HG03342 (cell line): ENCODE data around the gene DNAH8.
"Not testable (repeated sequence)": the region's sequence is repeated elsewhere in the genome, so short reads cannot be mapped to it uniquely, and the experiment has no call there.

Experiments used
- ATAC-seq: cut with Tn5 transposase; IDR thresholded peaks from one replicate; pipeline ENCODE4 v1.9.1; 2021; ENCODE audit warnings: mild to moderate bottlenecking, moderate library complexity; ENCODE audit not compliant: unreplicated experiment

The DNAH8 gene

DNA sequence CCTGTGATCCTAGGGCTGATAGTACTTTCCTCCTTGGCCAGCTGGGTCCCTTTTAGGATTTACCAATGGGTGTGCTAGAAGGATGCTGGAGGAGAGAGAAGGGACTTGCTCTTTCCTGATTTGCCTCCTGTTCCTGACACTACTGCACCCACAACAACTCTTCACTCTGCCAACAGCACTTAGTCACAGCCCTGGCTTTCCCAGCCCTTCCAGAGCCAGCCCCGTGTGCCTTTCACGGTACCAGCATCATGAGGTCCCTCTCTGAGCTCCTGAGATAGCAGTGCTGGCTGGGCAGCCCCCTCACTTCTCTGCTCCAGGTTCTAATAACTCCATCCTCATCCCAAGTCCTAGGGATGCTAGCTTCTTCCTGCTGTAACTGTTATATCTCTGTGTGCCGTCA lies 80.9 kb downstream of the DNAH8 start:
- no peak for ATAC-seq

DNA sequence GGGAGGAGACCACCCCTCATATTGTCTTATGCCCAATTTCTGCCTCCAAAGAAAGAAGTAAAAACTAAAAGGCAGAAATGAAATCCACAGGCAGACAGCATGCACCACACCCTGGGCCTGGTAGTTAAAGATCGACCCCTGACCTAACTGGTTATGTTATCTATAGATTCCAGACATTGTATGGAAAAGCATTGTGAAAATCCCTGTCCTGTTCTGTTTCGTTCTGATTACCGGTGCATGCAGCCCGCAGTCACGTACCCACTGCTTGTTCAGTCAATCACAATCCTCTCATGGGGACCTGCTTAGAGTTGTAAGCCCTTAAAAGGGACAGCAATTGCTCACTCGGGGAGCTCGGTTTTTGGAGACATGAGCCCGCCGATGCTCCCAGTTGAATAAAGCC lies 81.3 kb downstream of the DNAH8 start:
- ATAC-seq, result not testable (repeated sequence)

DNA sequence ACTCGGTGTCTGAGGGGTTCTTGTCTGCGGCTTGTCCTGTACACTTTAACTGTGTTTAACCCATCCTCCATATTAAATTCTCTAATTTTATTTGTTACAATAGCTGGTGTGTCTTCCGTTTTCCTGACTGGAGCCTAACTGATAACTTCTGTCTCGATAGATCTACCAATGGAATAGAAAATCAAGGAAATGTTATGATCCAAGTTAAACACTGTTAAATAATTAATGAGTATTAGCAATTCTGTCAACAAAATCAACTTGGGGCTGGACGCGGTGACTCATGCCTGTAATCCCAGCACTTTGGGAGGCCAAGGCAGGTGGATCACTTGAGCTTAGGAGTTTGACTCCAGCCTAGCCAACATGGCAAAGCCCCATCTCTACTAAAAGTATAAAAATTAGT lies 81.7 kb downstream of the DNAH8 start:
- ATAC-seq, result no peak

DNA sequence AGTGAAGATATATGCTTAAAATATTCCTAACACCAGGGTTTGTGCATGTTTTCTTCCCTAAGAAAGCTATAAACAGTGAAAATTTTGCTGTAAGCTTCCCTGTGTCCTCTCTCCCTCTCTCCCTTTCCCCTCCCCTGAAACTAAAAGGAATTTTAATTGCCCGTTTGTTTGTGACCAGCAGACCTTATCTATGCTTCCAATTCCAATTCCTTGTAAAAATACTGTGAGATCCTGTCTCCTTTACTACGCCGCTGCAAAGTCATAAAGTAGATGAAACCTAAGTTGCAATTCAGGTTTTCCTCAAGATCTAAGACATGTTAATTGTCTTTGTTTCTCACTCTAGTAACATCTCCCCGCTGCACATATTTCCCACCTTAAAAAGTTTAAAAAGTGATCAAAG lies 82.3 kb downstream of the DNAH8 start:
- no peak for ATAC-seq

DNA sequence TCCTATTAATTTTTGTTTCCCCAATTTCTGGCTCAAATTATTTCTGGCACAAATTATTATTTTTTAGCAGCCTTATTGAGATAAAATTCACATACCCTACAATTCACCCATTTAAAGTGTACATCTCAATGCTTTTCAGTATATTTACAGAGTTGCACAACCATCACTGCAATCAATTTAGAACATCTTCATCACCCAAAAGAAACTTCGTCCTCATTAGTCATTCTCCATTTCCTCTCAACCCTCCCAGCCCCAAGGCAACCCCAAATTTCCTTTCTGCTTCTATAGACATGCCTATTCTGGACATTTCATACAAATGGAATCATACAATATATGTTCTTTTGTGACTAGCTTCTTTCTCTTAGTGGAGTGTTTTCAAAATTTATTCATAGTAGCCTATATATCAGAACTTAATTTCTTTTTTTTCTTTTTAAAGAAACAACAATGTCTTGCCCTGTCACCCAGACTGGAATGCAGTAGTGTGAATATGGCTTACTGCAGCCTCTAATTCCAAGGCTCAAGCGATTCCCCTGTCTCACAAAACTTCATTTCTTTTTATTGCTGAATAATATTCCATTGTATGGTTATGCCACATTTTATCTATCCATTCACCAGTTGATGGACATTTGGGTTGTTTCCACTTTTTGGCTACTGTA lies 84.5 kb downstream of the DNAH8 start:
- ATAC-seq, result no peak

DNA sequence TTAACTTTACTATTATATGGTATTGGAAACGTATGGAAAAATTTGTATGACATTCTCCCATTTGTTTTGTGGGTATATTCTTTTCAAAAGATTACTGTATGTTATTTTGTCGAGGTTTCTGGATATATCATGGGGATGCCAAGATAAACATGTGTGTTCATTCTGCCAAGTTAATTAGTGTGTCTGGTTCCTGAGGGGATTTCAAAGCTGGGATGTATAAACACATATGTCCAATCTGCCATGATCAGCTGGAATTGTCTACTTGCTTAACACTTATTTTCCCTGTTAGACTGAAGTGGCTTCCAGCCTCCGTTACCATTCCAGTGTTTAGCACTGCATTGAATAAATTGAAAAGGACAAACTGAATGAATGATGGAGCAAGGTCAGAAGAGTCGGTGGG lies 86.2 kb downstream of the DNAH8 start:
- no peak for ATAC-seq

DNA sequence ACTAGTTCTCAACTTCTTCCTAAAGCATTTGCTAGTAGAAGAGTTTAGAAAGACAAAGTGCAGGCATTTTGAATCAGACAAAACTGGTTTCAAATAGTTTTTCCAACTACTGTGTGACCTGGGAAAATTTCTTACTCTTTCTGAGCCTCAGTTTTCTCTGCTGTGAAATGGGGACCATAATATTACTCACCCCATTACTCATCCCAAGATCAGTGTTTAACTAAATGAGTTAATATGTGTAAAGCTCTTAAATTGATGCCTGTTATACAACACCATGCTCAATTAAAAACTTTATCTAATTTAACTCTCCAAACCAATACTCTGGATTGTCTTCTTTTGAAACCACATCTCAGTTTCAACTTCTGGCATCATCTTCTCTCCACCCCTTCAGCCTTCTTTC lies 87.4 kb downstream of the DNAH8 start:
- ATAC-seq, result no peak

DNA sequence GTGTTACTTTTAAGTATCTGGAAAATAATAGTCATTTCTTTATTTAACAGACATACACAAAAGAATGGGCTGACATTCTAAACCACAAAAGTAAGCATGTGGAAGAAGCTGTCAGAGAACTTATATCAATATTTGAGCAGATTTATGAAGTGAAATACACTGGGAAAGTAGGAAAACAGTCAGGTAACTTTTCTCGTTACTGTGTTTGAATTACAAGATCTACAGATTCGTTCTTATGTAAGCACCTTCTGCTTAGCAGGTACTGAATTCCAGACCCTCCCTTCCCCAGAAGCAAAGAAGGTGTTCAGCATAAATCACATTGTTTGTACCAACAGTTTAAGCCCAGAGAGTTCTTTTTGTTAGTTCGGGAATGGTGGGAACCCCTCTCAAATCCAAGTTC lies 88.0 kb downstream of the DNAH8 start:
- ATAC-seq, result no peak

DNA sequence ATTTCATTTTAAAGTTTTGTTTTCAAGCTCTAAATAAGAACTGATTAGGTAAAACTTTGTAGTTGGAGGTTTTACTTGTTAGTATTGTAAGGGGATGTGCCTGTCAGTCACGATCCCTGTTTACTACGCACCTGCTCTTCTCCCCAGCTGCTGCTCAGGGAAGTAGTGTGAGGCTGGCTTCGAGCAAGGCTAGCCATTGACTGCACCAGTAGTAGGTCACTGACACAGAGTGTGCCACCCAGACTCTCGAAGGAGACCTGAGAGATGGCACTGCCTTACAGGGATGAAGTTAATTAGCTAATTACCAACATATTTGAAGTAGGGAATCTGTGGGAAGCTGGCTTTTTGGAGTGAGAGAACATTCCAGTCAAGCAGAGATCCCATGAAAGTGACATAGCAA lies 89.2 kb downstream of the DNAH8 start:
- no peak for ATAC-seq

DNA sequence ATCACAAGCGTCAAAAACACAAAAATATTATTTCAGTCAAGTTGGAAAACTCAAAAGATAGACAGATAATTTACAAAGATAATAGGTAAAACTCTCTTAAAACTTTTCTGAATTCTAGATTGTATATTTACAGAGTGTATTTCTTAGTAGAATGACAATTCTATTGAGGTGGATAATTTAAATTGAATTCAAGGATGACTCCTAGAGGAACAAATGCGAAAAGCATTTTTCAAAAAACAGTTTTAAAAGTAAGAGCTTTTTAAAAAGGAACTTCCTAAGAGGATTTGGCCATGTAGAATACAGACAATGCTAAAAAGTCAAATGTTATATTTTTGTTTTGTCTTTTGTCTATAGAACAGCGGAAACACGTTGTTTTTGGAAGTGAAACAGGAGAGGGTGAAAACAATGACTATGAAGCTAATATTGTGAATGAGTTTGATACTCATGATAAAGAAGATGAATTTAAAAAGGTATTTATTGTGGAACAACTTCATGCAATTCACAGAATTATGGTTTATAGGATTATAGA lies 90.1 kb downstream of the DNAH8 start:
- ATAC-seq, result no peak

DNA sequence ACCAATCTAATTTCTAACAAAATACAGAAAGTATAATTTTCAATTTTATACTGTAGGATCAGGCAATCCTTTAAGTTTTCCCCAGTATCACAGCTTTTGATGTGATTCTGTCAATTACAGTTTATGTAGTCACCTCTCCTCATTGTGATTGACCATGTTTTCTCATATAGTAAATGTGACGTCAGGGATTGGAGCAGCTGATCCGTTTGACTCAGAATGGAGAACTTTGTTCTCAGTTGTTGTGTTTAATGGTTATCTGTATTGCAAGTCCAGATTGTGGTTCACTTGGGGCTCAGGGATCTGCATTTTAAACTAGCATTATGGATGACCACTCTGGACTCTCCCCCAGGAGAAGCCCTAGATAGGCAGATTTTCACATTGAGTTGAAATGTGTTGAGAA lies 90.6 kb downstream of the DNAH8 start:
- no peak for ATAC-seq

DNA sequence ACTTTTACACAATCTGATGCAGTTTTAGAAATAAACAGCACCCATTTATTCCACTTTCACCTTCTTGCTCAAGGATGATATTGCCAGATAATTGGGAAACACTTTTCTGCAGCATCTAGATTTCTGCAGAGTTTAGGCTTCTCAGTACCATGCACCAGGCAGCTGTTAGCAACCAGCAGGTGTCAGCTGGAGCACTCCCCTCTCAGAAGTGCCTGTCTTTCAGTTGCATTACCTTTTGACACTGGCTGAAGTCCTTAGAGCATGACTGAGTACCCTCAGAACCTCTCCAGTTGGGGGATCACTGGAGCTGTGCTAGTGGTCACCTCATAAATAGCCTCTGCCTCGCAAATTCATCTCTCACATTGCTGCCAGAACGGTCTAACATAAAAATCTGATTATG lies 91.2 kb downstream of the DNAH8 start:
- ATAC-seq, result no peak

DNA sequence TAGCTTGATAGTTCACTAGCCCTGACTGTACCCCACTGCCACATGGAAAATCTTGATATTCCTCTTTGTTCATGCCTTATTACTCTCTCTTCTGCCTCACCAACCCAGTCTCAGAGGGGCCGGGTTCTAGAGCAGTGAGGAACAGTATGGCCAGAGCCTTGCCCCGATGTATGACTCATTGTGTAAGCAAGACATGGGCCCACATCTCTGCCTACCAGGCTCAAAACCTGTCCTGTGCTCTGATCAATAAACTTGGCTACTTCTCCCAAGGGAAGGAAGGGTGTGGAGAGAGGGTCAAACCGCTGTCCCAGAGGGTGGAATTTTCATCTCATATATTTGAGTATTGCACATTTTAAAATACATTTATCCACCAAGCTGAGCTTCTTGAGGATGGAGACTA lies 91.7 kb downstream of the DNAH8 start:
- ATAC-seq, result no peak

DNA sequence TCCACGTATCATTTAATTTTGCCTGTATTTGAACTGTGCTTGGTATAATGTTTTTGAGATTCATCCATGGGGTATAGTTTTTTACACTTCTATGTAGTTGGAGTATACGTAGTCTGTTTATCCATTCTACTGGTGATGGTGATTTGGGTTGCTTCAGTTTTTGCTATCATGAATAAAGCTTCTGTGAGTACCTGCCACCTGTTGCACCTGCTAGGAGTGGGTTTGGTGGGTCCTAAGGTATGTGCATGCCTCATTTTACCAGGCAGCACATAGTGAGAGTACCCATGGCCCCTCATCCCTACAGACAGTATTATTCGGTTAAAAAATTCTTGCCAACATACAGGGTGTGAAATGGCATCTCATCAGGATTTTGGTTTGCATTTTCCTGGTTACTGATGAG lies 92.9 kb downstream of the DNAH8 start:
- no peak for ATAC-seq

DNA sequence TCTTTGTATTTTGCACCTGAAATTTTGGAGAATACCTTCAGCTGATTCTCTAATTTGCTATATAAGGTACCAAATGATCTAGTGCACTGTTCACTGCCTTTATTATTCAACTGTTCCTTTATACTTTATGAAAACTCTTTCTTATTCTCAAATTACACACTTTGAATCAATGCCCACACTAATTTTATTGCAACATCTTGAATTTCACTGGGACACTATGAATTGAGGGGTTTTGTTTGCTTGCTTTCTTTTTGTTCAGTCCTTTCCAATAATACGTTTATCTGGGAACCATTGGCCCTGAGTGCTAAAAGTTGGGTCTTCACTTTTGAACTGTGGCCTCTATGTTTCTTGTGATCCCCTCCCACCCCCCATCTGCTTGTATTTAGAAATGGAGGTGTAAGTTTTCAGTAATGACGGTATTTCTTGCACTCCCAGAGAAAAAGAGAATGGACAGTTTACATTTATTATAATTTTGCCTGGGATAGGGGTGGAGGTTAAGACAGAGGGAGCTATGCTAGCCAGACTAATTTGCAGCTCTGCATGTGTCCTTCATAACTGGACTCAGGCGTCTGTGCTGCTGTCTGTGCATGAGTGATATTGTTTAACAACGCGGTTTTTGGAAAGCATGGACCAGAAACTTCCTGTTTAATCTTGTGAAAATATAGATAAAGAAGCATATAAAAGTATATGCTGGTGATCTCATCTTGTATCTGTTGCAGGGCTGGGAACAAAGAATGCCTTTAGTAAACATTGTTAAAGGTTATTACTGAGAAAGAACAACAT lies 98.1 kb downstream of the DNAH8 start:
- ATAC-seq, result no peak

DNA sequence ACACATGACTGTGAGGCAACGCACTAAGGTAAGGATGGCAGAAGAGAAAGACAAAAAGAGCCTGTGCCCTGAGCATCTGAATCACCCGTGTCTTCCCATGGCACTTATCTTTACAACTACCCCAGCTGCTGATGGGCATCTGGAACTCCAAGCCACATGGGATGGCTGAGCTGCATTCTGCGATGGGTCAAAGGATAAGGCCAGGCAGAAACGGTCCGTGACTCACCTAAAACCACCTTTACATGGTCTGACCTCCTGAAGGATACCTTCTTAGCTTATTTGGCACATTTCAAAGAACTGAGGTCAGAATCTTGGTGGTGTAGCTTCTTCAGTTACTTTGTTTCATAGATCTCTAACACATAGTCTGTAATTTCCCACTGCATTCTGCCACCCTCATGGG lies 99.7 kb downstream of the DNAH8 start:
- no peak for ATAC-seq

DNA sequence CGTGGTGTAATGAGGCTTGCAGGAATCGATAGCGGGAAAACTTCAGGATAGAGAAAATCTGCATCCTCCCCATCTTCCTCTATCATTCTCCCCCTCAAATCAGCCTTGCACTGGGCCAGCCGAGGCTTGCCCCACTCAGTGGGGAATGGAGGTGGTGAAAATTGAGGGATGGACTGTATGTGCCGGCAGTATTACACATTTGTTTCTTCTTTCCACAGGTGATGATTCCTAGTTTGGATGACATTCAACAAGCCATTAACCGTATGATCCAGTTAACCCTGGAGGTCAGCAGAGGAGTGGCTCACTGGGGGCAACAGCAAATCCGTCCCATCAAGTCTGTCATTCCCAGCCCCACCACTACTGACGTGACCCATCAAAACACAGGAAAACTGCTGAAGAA lies 100.1 kb downstream of the DNAH8 start:
- no peak for ATAC-seq

DNA sequence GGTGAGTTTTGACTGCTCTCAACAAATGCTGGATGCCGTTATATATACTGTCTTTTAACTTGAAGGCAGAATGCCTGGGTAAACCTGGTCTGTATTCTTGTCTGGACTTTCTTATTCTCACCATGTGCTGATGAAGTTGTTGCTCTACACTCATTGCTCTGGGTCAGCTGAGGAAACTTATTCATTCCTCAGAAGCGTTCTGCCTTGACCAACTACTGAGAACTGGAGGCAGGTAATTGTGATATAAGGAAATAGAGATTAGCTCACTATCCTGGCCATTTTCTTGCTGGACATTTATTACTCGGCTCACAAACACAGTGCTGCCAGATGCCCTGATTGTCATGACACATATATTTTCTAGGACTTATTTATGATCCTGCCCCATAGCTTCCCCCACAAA lies 103.6 kb downstream of the DNAH8 start:
- ATAC-seq, result no peak

DNA sequence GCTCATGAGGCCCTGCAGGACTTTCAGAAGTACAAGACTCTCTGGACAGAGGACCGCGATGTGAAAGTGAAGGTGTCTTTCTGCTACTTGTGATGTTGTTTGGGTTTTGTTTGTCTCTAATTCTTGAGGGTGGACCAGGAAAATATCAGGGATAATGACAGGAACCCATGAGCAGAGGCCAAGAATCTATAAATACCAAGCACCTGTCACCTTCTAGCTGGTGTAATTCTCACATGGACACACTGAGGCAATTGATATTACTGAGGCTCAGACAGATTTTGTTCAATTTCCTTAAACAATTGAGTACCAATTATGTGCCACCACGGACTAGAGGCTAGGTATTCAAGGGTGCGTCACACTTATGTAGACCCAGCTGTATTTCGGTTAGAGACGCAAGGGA lies 107.9 kb downstream of the DNAH8 start:
- no peak for ATAC-seq

DNA sequence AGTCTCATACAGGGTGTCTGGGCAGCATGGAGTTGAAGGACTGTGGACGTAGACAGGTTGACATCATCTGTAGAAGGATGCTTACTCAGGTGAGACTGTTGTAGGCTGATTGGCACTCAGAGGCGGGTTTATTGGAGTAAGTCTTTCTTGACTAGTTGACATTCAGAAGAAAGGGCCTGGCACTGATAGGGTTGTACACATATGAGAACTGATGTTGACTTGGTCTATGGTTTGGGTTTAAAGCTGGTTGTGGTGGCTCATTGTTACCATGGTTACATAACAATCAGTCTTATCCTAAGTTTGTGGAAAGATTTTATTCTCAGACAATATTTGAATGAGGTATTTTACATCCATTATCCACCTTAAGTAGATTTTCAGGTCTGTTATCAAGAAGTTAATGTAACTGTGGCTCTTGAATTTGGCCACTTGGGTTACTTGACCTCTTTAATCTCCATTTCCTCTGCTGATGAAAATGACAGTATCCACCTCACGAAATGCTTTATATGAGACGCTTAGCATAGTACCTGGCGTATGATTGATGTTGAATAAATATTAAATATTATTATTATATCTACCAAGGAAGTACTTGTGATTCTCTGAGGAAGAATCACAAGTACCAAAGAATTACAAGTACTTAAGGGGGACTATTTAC lies 109.3 kb downstream of the DNAH8 start:
- no peak for ATAC-seq

DNA sequence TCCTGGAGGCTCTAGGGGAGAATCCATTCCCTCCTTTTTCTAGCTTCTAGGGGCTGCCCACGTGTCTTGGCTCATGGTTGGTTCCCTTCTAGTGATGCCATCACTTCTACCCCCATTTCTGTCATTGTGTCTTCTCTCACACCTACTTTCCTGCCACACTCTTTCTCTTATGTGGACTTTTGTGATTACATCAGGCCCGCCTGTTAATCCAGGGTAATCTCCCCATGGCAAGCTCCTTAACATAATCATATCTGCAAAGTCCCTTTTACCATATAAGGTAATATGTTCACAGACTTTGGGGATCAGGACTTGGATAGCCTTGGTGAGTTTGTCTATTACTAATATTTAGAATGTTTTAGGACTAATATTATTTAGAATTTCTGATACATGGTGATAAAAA lies 111.9 kb downstream of the DNAH8 start:
- ATAC-seq, result no peak

DNA sequence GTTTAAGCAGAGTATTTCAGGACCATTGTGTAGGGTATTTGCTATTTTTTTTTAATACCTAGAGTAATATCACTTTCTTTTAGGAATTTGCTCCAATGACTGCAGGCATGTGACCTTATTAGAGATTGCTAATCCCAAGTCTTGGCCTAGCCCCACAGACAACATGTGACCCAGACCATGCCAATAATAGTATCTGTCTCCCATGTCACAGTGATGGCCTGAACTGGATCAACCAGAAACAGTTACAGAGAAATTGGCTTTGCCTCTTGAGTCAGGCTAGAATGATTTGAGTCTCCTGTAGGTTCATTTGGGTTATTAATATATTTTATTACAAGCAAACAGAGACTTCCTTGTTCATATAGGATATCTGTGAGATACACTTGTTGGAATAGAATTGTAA lies 116.8 kb downstream of the DNAH8 start:
- ATAC-seq, result no peak
